ENCODE results near the gene AKR1E2.

Gene AKR1E2

GRCh38 chr10:4845766-4846165 is 19.8 kb downstream of the AKR1E2 start:
- DNase-seq (ENCODE audit: low spot score), result no peak

GRCh38 chr10:4846775-4847174 is 20.8 kb downstream of the AKR1E2 start:
- DNase-seq (ENCODE audit: low spot score), result no peak

- DNase-seq (ENCODE audit: low spot score), result no peak
Measured at GRCh38 chr10:4847561-4848355, 21.8 kb downstream of the AKR1E2 start.

GRCh38 chr10:4848356-4849041 is 22.5 kb downstream of the AKR1E2 start:
- DNase-seq (ENCODE audit: low spot score), result no peak

GRCh38 chr10:4849042-4849402 is 23.0 kb downstream of the AKR1E2 start:
- DNase-seq (ENCODE audit: low spot score), result no peak

- DNase-seq (ENCODE audit: low spot score), result peak; percentile 87
Measured at GRCh38 chr10:4849555-4850242, 23.7 kb downstream of the AKR1E2 start.

GRCh38 chr10:4850397-4850796 is 24.4 kb downstream of the AKR1E2 start:
- DNase-seq (ENCODE audit: low spot score), result no peak

- no peak for DNase-seq (ENCODE audit: low spot score)
Measured at GRCh38 chr10:4851176-4851575, 25.2 kb downstream of the AKR1E2 start.

GRCh38 chr10:4851846-4852245 is 25.8 kb downstream of the AKR1E2 start:
- no peak for DNase-seq (ENCODE audit: low spot score)

GRCh38 chr10:4865945-4866661 is 40.1 kb downstream of the AKR1E2 start:
- no peak for DNase-seq (ENCODE audit: low spot score)

GRCh38 chr10:4867109-4867519 is 41.1 kb downstream of the AKR1E2 start:
- DNase-seq (ENCODE audit: low spot score), result no peak

- DNase-seq (ENCODE audit: low spot score), result no peak
Measured at GRCh38 chr10:4867520-4868356, 41.7 kb downstream of the AKR1E2 start.

GRCh38 chr10:4868357-4868657 is 42.3 kb downstream of the AKR1E2 start:
- no peak for DNase-seq (ENCODE audit: low spot score)

GRCh38 chr10:4882704-4883078 is 56.7 kb downstream of the AKR1E2 start:
- DNase-seq (ENCODE audit: low spot score), result no peak

GRCh38 chr10:4883079-4883739 is 57.2 kb downstream of the AKR1E2 start:
- no peak for DNase-seq (ENCODE audit: low spot score)

- DNase-seq (ENCODE audit: low spot score), result no peak
Measured at GRCh38 chr10:4885162-4885561, 59.2 kb downstream of the AKR1E2 start.

GRCh38 chr10:4887501-4887900 is 61.5 kb downstream of the AKR1E2 start:
- DNase-seq (ENCODE audit: low spot score), result no peak

- no peak for DNase-seq (ENCODE audit: low spot score)
Measured at GRCh38 chr10:4888236-4888635, 62.2 kb downstream of the AKR1E2 start.

GRCh38 chr10:4889959-4890358 is 64.0 kb downstream of the AKR1E2 start:
- no peak for DNase-seq (ENCODE audit: low spot score)

GRCh38 chr10:4892681-4893080 is 66.7 kb downstream of the AKR1E2 start:
- DNase-seq (ENCODE audit: low spot score), result no peak

GRCh38 chr10:4894335-4894734 is 68.3 kb downstream of the AKR1E2 start:
- no peak for DNase-seq (ENCODE audit: low spot score)
